Measurements from ENCODE around the gene MYG1.
A peak's percentile ranks its signal among the peaks of the same experiment; 100 is the strongest.

MYG1 gene, protein sequence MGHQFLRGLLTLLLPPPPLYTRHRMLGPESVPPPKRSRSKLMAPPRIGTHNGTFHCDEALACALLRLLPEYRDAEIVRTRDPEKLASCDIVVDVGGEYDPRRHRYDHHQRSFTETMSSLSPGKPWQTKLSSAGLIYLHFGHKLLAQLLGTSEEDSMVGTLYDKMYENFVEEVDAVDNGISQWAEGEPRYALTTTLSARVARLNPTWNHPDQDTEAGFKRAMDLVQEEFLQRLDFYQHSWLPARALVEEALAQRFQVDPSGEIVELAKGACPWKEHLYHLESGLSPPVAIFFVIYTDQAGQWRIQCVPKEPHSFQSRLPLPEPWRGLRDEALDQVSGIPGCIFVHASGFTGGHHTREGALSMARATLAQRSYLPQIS

GRCh38 chr12:53299454-53300180, at the start of gene MYG1:
Gene MYG1, plus strand, starts transcription at chr12:53299695. Its CDS starts 43 bp downstream, at chr12:53299738.
- DNase-seq = peak; percentile 83

- peak; percentile 63 for DNase-seq
Observed at GRCh38 chr12:53251477-53252348, 47.8 kb upstream of the MYG1 start.

DNA sequence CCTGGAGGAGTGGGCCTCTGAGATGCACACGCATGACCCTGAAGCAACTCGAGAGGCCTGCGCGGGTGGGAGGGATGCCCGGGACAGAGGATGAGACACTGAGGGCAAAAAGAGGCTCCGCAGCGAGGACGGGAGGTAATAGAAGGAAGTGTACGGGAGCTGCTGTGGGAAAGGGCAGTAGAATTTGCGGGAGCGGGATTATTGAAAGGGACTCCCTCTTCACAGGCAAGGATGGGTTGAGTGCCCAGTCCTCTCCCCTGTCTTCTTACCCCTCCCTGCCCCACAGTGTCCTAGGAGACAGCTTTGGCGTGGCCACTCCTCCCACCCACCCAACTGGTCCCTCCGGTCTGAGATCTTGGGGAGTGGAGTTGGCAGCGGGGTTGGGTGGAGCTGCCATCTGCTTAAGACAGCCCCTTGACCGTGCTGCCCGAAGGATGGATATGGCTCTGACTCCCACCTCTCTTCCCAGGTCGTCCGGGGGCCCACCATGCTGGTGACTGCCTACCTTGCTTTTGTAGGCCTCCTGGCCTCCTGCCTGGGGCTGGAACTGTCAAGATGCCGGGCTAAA, 47.1 kb upstream of the MYG1 start:
- DNase-seq = no peak

DNA sequence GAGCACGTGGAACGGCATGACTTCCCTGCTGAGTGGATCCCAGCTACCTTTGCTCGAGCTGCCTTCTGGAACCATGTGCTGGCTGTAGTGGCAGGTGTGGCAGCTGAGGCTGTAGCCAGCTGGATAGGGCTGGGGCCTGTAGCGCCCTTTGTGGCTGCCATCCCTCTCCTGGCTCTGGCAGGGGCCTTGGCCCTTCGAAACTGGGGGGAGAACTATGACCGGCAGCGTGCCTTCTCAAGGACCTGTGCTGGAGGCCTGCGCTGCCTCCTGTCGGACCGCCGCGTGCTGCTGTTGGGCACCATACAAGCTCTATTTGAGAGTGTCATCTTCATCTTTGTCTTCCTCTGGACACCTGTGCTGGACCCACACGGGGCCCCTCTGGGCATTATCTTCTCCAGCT, 46.2 kb upstream of the MYG1 start:
- DNase-seq = no peak

GRCh38 chr12:53254816-53255545, 44.5 kb upstream of the MYG1 start:
- DNase-seq = no peak

DNA sequence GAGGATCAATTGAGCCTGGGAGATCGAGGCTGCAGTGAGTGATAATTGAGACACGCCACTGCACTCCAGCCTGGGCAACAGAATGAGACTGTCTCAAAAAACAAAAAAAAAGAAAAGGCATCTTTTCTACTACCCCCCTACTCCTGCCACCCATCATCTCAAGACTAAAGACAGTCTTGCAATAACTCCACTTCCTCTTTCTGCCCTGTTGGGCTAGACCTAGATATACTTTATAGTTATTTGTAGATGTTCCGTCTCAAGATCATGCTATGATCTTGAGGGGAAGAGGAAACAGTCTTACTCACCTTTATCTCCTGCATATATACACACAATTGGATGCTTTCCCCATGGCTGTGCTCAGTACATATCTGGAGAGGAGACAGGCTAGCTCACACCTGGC, 43.5 kb upstream of the MYG1 start:
- no peak for DNase-seq

- no peak for DNase-seq
Observed at GRCh38 chr12:53258541-53259539, 40.7 kb upstream of the MYG1 start.

DNA sequence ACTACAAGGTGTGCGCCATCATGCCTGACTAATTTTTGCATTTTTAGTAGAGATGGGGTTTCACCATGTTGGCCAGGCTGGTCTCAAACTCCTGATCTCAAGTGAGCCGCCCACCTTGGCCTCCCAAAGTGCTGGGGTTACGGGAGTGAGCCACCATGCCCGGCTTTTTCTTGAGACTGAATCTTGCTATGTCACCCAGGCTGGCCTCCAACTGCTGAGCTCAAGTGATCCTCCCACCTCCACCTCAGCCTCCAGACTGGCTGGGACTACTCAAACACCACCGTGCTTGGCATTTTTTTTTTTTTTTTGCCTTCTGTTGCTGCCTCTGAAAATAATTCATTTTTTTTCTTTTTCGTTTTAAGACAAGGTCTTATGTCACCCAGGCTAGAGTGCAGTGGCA, 39.6 kb upstream of the MYG1 start:
- DNase-seq = no peak

GRCh38 chr12:53265783-53266182, 33.7 kb upstream of the MYG1 start:
- DNase-seq = no peak

DNA sequence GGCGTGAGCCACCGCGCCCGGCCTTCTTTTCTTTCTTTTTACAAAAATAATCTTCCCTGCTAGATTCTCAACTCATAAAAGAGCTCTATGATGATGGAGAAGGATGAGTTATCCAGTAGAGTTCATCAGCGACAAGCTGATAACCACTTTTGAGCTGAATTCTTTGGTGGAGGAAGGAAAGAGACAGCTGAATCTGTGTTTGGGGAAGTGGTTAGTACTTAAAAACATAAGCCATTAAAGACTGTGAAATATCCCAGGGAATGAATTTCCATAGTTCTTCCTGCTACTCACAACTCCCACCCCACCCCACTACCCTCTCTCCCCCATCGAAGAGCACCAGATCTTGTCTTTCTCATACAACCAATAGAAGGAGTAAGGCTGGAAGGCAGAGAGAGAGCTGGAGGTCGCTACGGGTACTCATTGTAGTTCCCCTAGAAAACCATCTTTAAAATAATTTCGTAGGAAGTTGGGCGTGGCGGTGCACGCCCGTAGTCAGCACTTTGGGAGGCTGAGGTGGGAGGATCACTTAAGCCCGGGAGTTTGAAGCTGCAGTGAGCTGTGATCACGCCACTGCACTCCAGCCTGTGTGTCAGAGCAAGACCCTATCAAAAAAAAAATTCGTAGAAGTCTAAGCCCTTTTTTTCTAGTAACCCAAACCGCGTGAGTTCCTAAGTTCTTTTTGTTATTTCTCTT, 32.0 kb upstream of the MYG1 start:
- DNase-seq = no peak

GRCh38 chr12:53267999-53268629, 31.4 kb upstream of the MYG1 start, which contains the start of gene ESPL1:
Gene ESPL1, plus strand, starts transcription at chr12:53268299. Its CDS starts 468 bp downstream, at chr12:53268767.
- DNase-seq = peak; percentile 74

- DNase-seq = no peak
Observed at GRCh38 chr12:53268630-53269562, 30.6 kb upstream of the MYG1 start.

DNA sequence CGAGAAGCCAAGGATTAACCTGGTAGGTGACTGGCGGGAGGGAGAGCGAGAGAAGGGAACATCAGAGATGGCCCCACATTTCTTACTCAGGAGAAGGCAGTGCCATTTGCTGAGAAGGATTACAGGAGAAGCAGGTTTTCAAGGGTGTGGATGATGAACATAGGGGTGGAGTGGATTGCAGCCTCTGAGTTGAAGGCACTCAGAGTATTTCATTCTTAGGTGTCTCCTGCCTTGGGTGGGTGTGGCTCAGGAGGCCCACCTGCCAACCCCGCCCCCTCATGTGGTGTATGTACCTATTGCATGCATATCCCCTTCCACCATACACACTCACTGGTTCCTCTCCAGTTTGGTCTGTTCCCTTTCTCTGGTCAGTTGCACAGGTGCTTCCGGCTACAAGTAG, 25.1 kb upstream of the MYG1 start:
- DNase-seq = no peak

- DNase-seq = no peak
Observed at GRCh38 chr12:53276511-53276910, 23.0 kb upstream of the MYG1 start.

DNA sequence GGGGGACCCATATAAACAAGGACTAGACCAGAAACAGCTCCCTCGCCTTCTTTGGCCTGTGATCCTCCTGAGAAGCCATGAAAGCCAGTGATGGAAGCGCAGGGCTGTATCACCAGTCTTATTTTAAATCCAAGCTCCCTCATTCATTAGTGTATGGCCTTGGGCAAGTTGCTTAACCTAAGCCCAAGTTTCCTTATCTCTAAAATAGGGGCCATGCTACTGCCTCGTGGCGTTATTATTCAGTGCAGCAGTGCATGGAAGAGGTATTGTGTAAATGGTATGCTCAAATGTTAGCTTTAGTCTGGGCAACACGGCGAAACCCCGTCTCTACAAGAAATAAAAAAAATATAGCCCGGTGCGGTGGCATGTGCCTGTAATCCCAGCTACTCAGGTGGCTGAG, 21.5 kb upstream of the MYG1 start:
- no peak for DNase-seq

DNA sequence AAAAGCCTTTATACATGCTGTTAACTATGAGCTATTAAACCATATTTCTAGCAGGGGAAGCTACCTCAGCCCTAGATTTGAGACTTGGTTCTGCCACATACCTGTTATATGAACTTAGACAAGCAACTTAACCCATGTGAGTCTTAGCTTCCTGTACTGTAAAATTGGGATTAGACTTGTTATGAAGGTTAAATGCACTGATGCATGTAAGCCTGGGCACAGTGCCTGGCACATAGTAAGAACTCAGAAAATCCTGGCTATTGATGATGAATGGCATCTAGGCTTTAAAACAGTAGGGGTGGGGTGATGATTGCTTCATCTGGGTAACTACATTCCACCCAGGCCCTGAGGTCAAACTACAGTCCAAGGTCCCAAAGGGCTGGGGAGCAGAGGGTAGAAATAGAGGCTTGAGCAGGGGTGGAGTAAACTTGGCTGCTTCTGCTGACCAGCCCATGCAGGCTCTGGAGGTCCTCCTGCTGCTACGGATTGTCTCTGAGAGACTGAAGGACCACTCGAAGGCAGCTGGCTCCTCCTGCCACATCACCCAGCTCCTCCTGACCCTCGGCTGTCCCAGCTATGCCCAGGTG, 20.1 kb upstream of the MYG1 start:
- DNase-seq = no peak

DNA sequence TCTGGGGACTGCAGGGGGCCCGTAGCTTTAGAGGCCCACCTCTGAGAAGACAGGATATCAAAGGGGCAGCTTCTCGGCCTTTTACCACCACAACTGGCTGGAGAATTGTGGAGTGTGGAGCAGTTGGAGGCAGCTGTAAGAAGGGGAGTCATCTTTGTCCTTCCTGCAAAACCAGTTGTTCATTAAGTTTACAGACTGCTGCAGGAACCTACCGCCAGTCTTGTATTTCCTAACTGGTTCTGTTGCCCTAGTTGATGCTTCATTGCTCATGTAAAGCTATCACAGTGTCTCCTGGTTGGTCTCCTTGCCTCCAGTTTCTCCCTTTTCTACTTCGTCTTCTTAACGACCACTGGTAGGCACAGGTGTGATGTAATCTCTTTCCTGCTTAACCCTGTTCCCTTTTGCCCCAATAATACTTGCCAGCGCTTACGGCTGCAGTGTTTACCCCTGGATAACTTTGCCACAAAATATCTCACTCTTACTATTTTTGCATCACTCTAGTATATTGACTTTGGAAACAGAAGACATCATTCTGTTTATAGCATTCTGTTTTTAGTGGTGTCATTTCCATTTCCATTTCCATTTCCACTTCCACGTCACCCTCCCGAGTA, 19.5 kb upstream of the MYG1 start:
- DNase-seq = no peak

DNA sequence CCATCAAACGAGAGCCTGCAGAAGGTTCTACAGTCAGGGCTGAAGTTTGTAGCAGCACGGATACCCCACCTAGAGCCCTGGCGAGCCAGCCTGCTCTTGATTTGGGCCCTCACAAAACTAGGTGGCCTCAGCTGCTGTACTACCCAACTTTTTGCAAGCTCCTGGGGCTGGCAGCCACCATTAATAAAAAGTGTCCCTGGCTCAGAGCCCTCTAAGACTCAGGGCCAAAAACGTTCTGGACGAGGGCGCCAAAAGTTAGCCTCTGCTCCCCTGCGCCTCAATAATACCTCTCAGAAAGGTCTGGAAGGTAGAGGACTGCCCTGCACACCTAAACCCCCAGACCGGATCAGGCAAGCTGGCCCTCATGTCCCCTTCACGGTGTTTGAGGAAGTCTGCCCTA, 13.0 kb upstream of the MYG1 start:
- no peak for DNase-seq
